SIG-M5 treated with dmso at 0.1 percent for 504 hours (cell line): ENCODE data around the gene TRPV5.
"Not testable (repeated sequence)": the region's sequence is repeated elsewhere in the genome, so short reads cannot be mapped to it uniquely, and the experiment has no call there.

Experiments used
- DNase-seq: peaks from one replicate; lab custom pipeline; 2025; ENCODE audit not compliant: unreplicated experiment; lab: John Stamatoyannopoulos, UW

TRPV5 gene

DNA sequence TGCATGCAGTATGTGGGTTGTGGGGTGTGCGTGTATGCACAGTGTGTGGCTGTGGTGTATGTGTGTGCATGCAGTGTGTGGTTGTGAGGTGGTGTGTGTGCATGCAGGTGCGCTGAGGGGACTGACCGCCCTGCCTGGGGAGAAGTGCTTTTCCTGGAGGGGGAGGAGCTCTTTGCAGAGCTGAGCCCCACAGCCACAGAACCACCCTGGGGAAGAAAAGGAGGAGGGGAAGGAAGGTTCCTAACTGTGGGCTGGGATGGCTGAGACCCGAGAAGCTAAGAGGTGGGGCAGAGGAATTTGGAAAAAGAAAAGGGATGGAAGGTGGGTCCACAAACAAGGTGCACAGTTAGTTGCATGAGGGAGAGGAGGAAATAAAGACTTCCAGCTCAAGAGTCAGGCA is at the start of gene TRPV5:
Gene TRPV5, minus strand, starts transcription at position 123 of the 400 bp plus-strand sequence. CDS start 287 bp downstream, outside the sequence.
- DNase-seq = no peak

DNA sequence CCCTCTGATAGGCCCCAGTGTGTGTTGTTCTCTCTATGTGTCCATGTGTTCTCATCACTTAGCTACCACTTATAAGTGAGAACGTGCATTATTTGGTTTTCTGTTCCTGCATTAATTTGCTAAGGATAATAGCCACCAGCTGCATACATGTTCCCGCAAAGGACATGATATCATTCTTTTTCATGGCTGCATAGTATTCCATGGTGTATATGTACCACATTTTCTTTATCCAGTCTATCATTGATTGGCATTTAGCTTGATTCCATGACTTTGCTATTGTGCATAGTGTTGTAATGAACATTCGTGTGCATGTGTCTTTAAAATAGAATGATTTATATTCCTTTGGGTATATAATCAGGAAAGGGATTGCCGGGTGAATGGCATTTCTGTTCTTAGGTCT is 44.9 kb upstream of the TRPV5 start:
- DNase-seq = not testable (repeated sequence)

- DNase-seq = no peak
These were observed 41.1 kb upstream of the TRPV5 start for GRCh38 chr7:142974626-142975025.

- no peak for DNase-seq
These were observed 35.6 kb upstream of the TRPV5 start for GRCh38 chr7:142969183-142969582.

DNA sequence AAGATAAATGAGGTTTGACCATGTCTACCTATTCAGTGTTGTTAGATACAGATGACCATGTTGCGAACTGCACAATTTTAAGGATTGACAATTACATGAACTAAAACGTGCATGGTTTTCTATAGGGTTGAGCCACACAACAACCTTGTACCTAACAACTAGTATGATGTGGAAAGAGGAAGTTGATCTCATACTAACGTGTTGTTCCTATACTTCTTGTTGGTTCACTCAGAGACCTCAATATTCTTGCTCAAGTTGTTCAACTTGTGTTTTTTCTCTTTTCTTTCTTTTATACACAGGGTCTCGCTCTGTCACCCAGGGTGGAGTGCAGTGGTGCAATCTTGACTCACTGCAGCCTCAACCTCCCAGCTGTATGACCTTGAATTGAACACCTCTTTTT is 34.7 kb upstream of the TRPV5 start:
- DNase-seq = peak; percentile 12

GRCh38 chr7:142964502-142965246 is 31.1 kb upstream of the TRPV5 start:
- DNase-seq = no peak

DNA sequence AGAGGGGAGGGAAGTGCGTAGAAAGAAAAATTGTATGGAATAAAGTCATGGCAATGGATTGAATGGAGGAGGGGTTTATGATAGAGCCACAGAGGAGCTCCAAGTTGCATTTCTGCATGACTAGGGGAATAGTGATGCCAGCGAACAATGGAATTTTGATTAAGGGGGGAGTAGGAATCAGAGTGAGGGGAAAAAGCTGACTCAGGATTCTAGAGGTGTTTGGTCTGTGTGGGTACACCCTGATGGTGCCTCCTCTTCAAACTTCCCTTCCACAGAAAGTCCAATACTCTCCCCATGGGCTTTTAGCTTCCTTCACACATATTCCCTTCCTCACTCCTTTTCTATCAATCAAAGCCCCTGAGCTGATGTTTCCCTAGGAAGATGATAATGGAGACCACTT is 30.4 kb upstream of the TRPV5 start:
- no peak for DNase-seq

- no peak for DNase-seq
These were observed 29.4 kb upstream of the TRPV5 start for GRCh38 chr7:142962991-142963390.

DNA sequence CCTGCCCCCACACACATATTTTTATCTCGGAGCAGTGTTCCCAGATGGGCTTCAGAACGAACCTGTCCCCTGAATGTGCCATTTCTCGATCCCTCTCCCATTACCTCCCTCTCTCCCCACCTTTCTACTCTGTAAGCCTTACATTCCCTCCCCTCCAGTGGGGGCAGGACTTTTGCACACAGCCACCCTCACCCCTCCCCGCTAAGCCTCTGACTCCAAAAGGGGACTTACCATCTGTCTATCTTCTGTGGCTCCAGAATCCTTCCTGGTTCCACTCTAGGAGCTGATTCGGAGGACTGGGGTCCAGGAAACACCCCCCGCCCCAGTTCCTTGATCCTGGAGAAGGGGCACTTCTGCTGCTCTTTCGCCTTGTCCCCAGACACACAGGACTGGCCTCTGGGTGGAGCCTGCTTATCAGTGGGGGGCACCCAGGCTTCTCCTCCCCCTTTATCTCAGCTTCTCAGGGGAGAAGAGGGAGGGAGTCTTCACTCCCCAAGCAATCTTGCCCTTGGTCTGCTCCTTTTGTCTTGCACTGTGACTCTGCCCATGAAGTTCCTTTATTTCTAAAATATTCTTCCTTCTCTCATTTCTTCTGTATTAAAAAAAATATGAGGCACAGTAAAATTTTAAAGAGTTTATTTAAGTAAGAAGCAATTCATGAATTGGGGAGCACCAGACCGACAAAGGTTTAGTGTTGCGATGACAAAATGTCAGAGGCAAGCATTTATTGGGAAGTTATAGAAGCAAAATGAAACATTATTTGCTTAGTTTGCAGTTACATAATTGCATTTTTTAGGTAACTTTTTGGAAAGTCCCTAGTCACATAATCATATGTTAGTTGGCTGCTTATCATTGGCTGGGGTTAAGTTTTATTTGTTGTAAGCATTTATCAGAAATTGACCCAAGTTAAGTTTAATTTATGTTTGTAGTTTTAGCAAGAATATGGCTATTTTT is 28.7 kb upstream of the TRPV5 start, which contains the start of gene KEL:
Gene KEL, minus strand, starts transcription at position 391 of the 954 bp plus-strand sequence. Its CDS starts 157 bp downstream, at position 234.
- DNase-seq = no peak

DNA sequence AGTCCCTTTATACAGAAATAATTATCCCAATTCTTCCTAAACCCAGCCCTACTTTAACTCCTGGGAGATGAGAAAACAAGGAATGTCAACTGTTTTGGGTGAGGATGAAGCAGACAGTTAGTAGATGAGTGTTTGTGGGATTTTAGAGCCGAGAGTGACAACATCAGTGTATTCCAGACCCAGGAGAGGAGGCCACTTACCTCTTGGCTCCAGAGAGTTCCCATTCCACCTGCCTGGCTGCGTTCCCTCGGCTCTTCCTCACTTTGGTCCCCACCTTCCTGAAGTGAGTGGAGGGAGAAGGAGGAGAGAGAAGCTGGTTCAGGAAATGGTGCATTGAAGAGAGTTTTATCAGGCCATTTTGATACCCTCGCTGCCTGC is 28.0 kb upstream of the TRPV5 start:
- DNase-seq = no peak

DNA sequence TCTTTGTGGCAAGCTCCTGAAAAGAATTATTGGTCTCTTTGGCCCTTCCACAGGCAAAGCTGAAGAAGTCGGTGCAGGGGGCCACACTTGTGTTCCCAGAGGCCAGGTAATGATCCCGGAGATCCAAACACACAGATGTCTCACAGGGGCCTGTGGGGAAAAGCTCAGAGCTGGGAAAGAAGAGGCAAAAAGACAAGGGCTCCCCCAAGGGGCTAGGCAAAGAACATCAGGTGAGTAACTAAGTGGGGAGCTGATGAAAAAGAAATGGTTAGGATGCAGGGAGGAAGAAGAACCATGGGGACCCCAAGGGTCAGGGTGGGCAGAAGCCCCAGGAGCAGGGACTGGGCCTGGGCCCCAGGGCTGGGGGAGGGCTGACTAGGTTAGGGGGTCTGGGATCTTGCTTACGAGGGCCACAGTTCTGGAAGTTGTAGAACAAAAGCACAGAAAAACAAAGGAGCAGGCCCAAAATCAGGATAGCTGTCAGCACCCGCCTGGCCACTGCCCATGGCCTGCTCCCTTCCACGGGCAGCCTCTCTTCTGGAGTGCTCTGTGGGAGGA is 27.5 kb upstream of the TRPV5 start:
- DNase-seq = peak; percentile 24

- DNase-seq = no peak
These were observed 25.7 kb upstream of the TRPV5 start for GRCh38 chr7:142959202-142959601.

- no peak for DNase-seq
These were observed 24.2 kb upstream of the TRPV5 start for GRCh38 chr7:142957723-142958122.

DNA sequence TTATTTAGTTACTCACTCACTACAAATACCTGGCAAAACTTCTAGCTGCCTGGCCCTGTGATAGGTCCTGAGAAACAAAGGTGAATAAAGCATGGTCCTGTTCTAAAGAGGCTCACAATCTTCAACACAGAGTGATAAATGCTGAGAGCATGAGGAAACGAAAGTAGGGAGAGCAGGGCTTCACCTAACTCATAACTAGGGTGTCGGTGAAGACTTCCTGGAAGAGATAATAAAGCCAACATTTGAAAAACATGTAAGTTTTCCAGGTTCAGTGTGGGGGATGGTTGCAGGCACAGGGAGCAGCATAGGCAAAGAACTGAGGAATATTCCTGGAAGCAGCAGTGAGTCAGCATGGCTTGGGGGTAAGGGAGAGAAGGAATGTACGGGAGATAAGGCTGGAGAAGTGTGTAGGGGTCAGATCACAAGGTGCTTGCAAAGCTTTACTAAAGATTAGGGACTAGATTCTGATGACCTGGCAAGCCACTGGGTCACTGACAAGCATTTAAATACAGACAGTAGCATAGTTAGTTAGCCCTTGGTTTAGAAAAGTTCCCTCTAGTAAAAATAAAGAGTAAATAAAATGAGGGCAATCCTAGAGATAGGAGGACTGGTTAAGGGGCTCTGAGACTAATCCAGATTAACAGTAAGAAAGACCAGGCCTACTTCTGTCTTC is 23.5 kb upstream of the TRPV5 start:
- DNase-seq = no peak

DNA sequence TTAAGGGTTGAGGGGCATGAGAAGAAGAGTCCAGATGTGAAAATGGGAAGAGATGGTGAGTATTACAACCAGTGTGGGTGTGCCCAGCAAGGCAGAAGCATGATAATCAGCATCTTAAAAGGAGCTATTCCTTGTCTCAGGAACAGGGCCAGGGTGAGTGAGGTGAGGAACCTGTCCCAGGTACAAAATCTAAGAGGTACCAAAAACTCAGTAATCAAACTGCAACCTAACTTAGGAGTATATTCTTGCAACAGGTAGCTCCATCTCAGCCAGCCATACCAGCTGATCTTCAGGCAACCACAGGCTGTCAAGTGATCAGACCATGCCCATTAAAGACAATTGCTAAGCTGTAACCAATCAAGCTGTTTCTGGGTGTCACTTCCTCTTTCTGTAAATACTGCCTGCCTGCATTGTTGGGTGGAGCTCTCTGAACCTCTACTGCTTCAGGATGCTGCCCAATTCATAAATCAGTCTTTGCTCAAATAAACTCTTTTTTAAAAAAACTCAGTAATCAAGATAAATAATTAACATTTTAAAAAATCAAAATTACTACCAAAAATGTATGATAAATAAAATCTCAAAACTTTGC is 21.2 kb upstream of the TRPV5 start:
- peak; percentile 47 for DNase-seq

DNA sequence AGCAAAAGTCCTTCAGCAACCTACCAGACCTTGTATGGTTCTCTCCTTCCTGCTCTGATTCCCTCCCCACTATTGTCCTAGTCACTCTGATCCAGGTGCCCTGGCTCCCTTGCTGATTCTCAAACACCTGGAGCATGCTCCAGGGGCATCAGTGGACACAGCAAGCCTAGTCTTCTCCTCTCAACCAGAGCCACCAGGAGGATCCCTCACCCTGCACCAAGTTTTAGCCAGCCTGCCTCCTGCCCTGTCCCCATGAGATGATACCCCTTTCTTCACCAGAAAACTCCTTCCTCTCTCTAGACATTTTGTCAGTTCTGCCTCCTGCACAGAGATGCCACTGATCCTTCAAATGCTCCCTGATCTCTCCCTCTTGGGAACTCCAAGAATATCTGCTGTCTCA is 16.7 kb upstream of the TRPV5 start:
- no peak for DNase-seq

- DNase-seq = no peak
These were observed 15.1 kb upstream of the TRPV5 start for GRCh38 chr7:142948603-142949002.

GRCh38 chr7:142945001-142945400 is 11.5 kb upstream of the TRPV5 start:
- no peak for DNase-seq

DNA sequence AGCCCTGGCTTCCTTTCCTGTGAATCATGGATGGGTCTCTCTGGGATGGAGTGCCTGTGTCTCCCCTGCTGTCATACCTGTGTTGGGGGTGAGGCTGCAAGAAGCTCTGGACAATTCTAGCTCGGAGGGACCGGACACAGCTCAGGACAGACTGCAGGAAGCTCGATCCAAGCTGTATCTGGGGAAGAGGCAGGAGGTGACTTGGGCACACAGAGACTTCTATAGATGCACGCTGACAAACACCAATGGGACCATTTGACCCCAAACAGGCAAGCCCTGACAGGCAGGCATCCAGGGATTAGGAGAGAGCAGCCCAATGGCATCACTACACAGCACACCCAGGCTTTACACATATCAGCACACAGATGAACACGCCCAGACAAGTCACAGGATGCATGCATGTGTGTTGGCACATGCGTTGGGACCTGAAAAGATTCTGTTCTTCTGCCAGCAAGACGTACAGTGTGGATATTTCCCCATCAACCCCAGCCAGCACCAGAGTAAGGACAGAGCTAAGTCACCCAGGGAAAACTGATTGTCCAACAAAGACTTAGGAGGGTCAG is 10.2 kb upstream of the TRPV5 start:
- DNase-seq = no peak

DNA sequence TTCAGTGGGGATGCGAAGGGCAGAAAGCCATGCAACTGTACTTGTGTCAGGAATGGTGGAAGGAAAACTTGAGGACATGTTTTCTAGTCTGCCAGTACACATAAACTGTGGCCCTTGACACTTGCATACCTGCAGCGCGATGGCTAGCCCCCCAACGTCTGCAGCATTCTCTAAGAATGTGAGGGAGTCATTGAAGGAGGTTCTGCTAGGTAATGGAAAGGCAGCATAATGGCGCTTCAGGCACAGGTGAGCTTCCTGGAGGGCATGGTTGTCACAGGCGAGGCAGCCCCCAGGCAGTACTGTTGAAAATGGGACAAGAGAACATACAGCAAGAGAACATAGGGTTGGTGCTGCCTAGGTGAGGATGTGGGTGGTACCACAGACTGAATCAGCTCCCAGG is 9.2 kb upstream of the TRPV5 start:
- DNase-seq = no peak
